Kidney epithelial cell (primary cell): ENCODE results near the gene ANAPC10. TPM values are rescaled to one million over a fixed set of nuclear protein-coding genes. Genes with fewer than 3 reads are reported as not detected.

Experiments
- DNase-seq: peaks from one replicate; pipeline ENCODE4 v3.0.0-alpha.2; 2010; ENCODE audit warnings: low read depth
- H3K27me3 ChIP-seq: 2 replicates; pipeline ENCODE4 v1.6.0; 2011; ENCODE audit warnings: low read length; ENCODE audit not compliant: control insufficient read depth, insufficient read depth
- H3K36me3 ChIP-seq: 2 replicates; pipeline ENCODE4 v1.5.1; 2011; ENCODE audit warnings: low read length; ENCODE audit not compliant: control insufficient read depth, insufficient read depth
- H3K4me3 ChIP-seq: 2 replicates; pipeline ENCODE4 v1.5.1; 2011; ENCODE audit warnings: low read depth, mild to moderate bottlenecking, control low read depth, low read length
- total RNA-seq: library from RNA; depleted of rRNA; stranded (reverse); fragments of >200 nt; gene quantifications from 2 replicates; pipeline ENCODE4 v1.2.3, GENCODE V29; 2015
- TF ChIP-seq, protein P1 (sequence below): IDR thresholded peaks from 2 replicates; pipeline ENCODE4 v1.5.1; 2011; ENCODE audit warnings: mild to moderate bottlenecking, moderate library complexity, low read length, control low read depth, inconsistent platforms; ENCODE audit not compliant: insufficient read depth, poor library complexity, severe bottlenecking

Gene ANAPC10
- total RNA-seq, 1 donor from 2014 or later = 25.0 TPM

DNA sequence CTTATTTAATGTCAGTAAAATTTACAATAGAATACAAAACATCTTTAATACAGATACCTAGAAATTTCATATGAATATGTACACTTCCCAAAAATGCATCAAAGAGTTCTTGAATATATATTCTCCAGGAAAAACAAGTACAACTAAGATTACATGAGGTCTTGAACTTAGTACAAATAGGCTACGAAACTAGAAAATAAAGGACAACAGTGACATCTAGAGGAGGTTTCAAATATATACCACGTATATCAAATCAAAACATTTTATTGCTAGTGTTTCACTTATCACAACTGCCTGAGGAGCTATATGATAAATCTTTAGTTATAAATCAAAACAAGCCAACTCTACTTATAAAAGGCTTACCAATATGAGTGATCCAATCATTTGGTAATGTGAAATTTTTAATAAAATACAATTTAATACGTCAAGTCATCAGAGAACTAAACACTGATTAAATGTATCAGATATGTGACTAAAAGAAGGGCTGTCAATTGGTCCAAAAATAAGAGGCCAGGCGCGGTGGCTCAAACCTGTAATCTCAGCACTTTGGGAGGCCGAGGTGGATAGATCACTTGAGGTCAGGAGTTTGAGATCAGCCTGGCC is 36.6 kb downstream of the ANAPC10 start:
- no peaks in the 10 kb centered on the region for H3K27me3 ChIP-seq
- TF ChIP-seq, protein P1, sequence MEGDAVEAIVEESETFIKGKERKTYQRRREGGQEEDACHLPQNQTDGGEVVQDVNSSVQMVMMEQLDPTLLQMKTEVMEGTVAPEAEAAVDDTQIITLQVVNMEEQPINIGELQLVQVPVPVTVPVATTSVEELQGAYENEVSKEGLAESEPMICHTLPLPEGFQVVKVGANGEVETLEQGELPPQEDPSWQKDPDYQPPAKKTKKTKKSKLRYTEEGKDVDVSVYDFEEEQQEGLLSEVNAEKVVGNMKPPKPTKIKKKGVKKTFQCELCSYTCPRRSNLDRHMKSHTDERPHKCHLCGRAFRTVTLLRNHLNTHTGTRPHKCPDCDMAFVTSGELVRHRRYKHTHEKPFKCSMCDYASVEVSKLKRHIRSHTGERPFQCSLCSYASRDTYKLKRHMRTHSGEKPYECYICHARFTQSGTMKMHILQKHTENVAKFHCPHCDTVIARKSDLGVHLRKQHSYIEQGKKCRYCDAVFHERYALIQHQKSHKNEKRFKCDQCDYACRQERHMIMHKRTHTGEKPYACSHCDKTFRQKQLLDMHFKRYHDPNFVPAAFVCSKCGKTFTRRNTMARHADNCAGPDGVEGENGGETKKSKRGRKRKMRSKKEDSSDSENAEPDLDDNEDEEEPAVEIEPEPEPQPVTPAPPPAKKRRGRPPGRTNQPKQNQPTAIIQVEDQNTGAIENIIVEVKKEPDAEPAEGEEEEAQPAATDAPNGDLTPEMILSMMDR = no peak
- no peak for DNase-seq

DNA sequence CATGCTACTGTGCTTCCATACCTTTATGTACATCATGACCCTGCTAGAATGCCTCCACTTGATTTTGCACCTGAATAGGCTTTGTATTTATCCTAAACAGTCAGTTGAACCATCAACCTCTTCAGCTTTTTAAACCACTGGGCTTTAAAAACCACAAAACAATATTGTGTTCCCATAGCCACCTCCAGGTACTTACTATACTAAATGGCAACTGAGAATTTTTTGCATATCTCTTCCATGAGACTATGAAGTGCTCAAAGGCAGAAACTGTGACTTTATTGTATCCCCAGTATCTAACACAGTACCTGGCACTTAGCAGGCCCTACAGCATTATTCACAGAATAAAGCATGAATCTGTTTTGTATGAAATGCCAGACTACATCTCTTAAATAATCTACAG is 39.7 kb downstream of the ANAPC10 start:
- Histone ChIP-seq H3K36me3 (no peaks in the 10 kb centered on the region), H3K4me3 (no peak overlapping the region), H3K27me3 (no peaks in the 10 kb centered on the region)
- TF ChIP-seq, protein P1 = no peak
- no peak for DNase-seq

More for the DNA sequence above, 36.6 kb downstream of the ANAPC10 start:
- Histone ChIP-seq H3K36me3 (no peaks in the 10 kb centered on the region), H3K4me3 (no peak overlapping the region)

DNA sequence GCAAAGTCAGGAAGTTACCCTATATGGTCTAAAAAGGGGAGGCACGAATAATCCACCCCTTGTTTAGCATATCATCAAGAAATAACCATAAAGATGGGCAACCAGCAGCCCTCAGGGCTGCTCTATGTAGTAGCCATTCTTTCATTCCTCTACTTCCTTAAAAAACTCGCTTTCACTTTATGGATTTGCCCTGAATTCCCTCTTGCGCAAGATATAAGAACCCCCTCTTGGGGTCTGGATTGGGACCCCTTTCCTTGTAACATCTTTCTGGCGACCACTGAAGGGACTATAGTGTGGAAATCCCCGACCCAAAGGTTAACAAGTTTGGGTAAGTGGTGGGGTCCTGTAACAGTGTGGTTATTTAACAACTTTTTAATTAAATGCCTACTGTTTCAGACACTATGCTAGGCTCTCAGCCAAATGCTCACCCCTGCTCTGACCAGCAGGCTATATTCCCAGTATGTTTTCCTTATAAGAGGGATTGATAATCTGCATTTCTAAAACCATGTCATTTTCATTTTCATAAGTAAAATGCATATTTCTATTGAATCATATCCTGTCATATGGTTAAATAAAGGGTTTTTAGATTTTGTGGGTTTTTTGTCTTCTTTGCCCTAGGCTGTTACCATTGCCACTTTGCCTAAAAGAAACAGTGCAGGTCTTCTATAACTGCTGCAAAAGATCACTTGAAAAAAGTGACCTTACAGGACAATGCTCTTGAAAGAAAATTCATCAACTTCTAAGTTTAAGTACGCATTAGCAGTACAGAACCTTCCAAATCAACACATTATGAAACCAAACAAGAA is 41.5 kb downstream of the ANAPC10 start:
- Histone ChIP-seq H3K27me3 (no peaks in the 10 kb centered on the region), H3K36me3 (no peaks in the 10 kb centered on the region), H3K4me3 (no peak overlapping the region)
- TF ChIP-seq, protein P1 = no peak
- DNase-seq = no peak

DNA sequence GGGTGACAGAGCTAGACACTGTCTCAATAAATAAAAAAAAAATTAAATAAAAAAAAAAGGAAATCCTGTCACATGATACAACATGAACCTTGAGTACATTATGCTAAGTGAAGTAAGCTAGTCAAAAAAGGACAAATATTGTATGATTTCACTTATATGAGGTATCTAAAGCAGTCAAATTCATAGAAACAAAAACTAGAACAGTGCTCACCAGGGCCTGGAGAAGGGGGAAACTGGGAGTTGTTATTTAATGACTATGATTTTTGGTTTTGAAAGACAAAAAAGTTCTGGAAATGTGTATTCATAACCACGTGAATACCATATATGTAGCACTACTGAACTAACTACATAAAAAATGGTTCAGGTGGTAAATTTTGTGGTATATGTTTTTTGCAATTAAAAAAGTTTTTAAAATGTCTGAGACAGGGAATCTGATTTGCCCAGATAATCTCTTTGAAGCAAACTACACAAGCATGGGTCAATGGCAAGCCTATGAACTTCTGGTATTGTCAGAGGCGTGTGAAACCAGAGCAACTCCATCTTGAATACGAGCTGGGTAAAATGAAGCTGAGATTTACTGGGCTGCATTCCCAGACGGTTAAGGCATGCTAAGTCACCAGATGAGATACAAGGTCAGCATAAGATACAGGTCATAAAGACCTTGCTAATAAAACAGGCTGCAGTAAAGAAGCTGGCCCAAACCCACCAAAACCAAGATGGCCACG is 42.3 kb downstream of the ANAPC10 start:
- TF ChIP-seq, protein P1 = no peak
- H3K36me3 ChIP-seq = no peaks in the 10 kb centered on the region
- no peak for DNase-seq
- H3K4me3 ChIP-seq = no peak overlapping the region
- H3K27me3 ChIP-seq = no peaks in the 10 kb centered on the region

DNA sequence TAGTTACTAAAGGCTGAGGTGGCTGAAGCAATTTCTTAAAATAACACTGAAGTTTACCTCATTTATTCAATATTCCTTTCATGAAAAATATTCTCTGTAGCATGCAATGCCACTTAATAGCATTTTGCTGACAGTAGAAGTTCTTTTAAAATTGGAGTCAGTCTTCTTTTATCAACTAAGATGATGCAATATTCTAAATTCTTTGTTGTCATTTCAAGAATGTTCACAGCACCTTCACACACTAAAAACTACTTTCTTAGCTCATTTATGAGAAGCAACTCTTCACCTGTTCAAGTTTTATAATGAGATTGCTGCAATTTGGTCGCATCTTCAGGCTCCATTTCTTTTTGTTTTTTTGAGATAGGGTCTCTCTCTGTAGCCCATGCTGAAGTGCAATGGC is 48.8 kb downstream of the ANAPC10 start:
- no peak overlapping the region for H3K4me3 ChIP-seq
- H3K27me3 ChIP-seq = no peaks in the 10 kb centered on the region
- TF ChIP-seq, protein P1 = no peak
- no peak for DNase-seq
- H3K36me3 ChIP-seq = no peaks in the 10 kb centered on the region
